Keratinocyte (primary cell): Measurements from ENCODE around the gene SMYD3. TPM values are rescaled to one million over a fixed set of nuclear protein-coding genes. Genes with fewer than 3 reads are reported as not detected.
"Not testable (repeated sequence)": the region's sequence is repeated elsewhere in the genome, so short reads cannot be mapped to it uniquely, and the experiment has no call there.

Source experiments
- DNase-seq: peaks from one replicate; pipeline ENCODE4 v3.0.0-alpha.2; 2011; ENCODE audit warnings: low read depth, missing footprints, low spot score
- FAIRE-seq: peaks from 2 replicates; lab custom pipeline; 2011; peaks lifted over from hg19 to GRCh38; lab: Jason Lieb, UNC
- H2AFZ ChIP-seq: 2 replicates; pipeline ENCODE4 v1.6.0; 2012; ENCODE audit warnings: low read length, control low read depth, inconsistent platforms; ENCODE audit not compliant: control insufficient read depth
- H3K27ac ChIP-seq: 2 replicates; pipeline ENCODE4 v1.5.1; 2011; ENCODE audit warnings: low read length; ENCODE audit not compliant: control insufficient read depth, insufficient read depth
- H3K27me3 ChIP-seq: 3 replicates; pipeline ENCODE4 v1.6.0; 2011; ENCODE audit warnings: low read length; ENCODE audit not compliant: control insufficient read depth, insufficient read depth; ENCODE audit errors: extremely low read depth
- H3K36me3 ChIP-seq, 2 experiments: 2 replicates in 1 of 2; 3 replicates in 1 of 2; pipeline ENCODE4 v1.5.1; 2011; ENCODE audit warnings: low read length in 2 of 2, mild to moderate bottlenecking in 1 of 2; ENCODE audit not compliant: control insufficient read depth in 2 of 2, insufficient read depth in 2 of 2; ENCODE audit errors: extremely low read depth in 1 of 2
- H3K4me1 ChIP-seq: 3 replicates; pipeline ENCODE4 v1.5.1; 2011; ENCODE audit warnings: low read length; ENCODE audit not compliant: control insufficient read depth, insufficient read depth; ENCODE audit errors: extremely low read depth
- H3K4me2 ChIP-seq: 3 replicates; pipeline ENCODE4 v1.6.0; 2011; ENCODE audit warnings: low read depth, low read length; ENCODE audit not compliant: control insufficient read depth, insufficient read depth; ENCODE audit errors: extremely low read depth
- H3K4me3 ChIP-seq, 3 experiments: fragments of 200-600 bp in 1 of 3; sonication (generic) in 1 of 3; 2 replicates in 2 of 3; 3 replicates in 1 of 3; pipeline ENCODE4 v1.5.1; 2011 to 2016; ENCODE audit warnings: low read length in 3 of 3, mild to moderate bottlenecking in 3 of 3, control low read depth in 2 of 3, inconsistent platforms in 1 of 3, low read depth in 1 of 3, mixed read lengths in 1 of 3, mixed run types in 1 of 3, moderate library complexity in 1 of 3; ENCODE audit not compliant: control insufficient read depth in 2 of 3, insufficient read depth in 2 of 3; ENCODE audit errors: extremely low read depth in 1 of 3
- H3K79me2 ChIP-seq: 2 replicates; pipeline ENCODE4 v1.6.0; 2012; ENCODE audit warnings: low read length; ENCODE audit not compliant: control insufficient read depth, insufficient read depth
- H3K9ac ChIP-seq: 3 replicates; pipeline ENCODE4 v1.6.0; 2011; ENCODE audit warnings: low read length; ENCODE audit not compliant: control insufficient read depth, insufficient read depth; ENCODE audit errors: extremely low read depth
- H3K9me1 ChIP-seq: 3 replicates; pipeline ENCODE4 v1.6.0; 2011; ENCODE audit warnings: low read length; ENCODE audit not compliant: control insufficient read depth, insufficient read depth; ENCODE audit errors: extremely low read depth
- H3K9me3 ChIP-seq: 2 replicates; pipeline ENCODE4 v1.5.1; 2012; ENCODE audit warnings: low read depth, low read length; ENCODE audit not compliant: control insufficient read depth
- H4K20me1 ChIP-seq: 3 replicates; pipeline ENCODE4 v1.6.0; 2011; ENCODE audit warnings: low read length; ENCODE audit not compliant: control insufficient read depth, insufficient read depth; ENCODE audit errors: extremely low read depth
- CTCF ChIP-seq, 3 experiments: IDR thresholded peaks in 1 of 3; conservative IDR thresholded peaks in 1 of 3; optimal IDR thresholded peaks in 1 of 3; 2 replicates in 2 of 3; 3 replicates in 1 of 3; pipeline versions ENCODE3 to v1.5.1; 2011; ENCODE audit warnings: low read length in 3 of 3, mild to moderate bottlenecking in 3 of 3, moderate library complexity in 2 of 3, control low read depth in 1 of 3, inconsistent platforms in 1 of 3; ENCODE audit not compliant: insufficient read depth in 2 of 3; ENCODE audit errors: extremely low read depth in 1 of 3
- EZH2 ChIP-seq: IDR thresholded peaks from one replicate; pipeline ENCODE4 v1.6.1; 2012; ENCODE audit warnings: inconsistent platforms, mild to moderate bottlenecking, low read length, moderate library complexity
- dilution Hi-C: fragments of 300-500 bp; cut with MboI; formaldehyde crosslinking; loops from one replicate; pipeline ENCODE4 v1.7.0; 2020; ENCODE audit warnings: low sequenced_read_pairs; ENCODE audit not compliant: extremely low pct_ligation_motif_present
- polyA plus RNA-seq, 5 experiments: library from polyadenylated mRNA; depleted of rRNA in 3 of 5; stranded (reverse) in 3 of 5; stranded (forward) in 1 of 5; unstranded in 1 of 5; fragments of >200 nt; gene quantifications; 1 replicate in 1 of 5; 2 replicates in 3 of 5; 3 replicates in 1 of 5; pipeline versions ENCODE4 v1.2.1 to v1.2.3, GENCODE V29; 2011 to 2012; ENCODE audit warnings: missing spikeins in 2 of 5, low read depth in 1 of 5, low replicate concordance in 1 of 5

The SMYD3 gene
- polyA plus RNA-seq, 1 donor (not counting 4 experiments of a cell fraction or from before 2014, with no cell fraction given): 31.0 TPM

GRCh38 chr1:246332078-246332477 lies 175.0 kb downstream of the SMYD3 start:
- H3K27me3 ChIP-seq: no peaks in the 10 kb centered on the region
- no peak overlapping the region for H3K27ac ChIP-seq
- FAIRE-seq (no peak), DNase-seq (no peak)
- no peak overlapping the region for H3K4me3 ChIP-seq
- no peaks in the 10 kb centered on the region for H3K9me3 ChIP-seq
- no peak overlapping the region for H2AFZ ChIP-seq
- dilution Hi-C loops: no loop called here
- no peaks in the 10 kb centered on the region for H3K79me2 ChIP-seq
- no peaks in the 10 kb centered on the region for H3K36me3 ChIP-seq
- no peaks in the 10 kb centered on the region for H3K4me1 ChIP-seq
- no peak overlapping the region for H3K4me2 ChIP-seq
- H3K9me1 ChIP-seq: no peaks in the 10 kb centered on the region
- no peak for TF ChIP-seq CTCF (optimal IDR thresholded peaks at IDR 0.05 in 1 of 3, IDR thresholded peaks at IDR 0.05 in 1 of 3, conservative IDR thresholded peaks at IDR 0.05 in 1 of 3; ENCODE audit: extremely low read depth in 1 of 3, insufficient read depth in 2 of 3, low read length in 3 of 3)
- no peak for TF ChIP-seq EZH2
- no peak overlapping the region for H3K9ac ChIP-seq
- H4K20me1 ChIP-seq: no peaks in the 10 kb centered on the region

GRCh38 chr1:246329900-246330299 lies 177.2 kb downstream of the SMYD3 start:
- H2AFZ ChIP-seq: no peak overlapping the region
- no peak for DNase-seq
- no peaks in the 10 kb centered on the region for H4K20me1 ChIP-seq
- no peaks in the 10 kb centered on the region for H3K4me1 ChIP-seq
- no peaks in the 10 kb centered on the region for H3K27me3 ChIP-seq
- no peaks in the 10 kb centered on the region for H3K9me3 ChIP-seq
- H3K27ac ChIP-seq: no peak overlapping the region
- no peak overlapping the region for H3K4me3 ChIP-seq
- H3K9ac ChIP-seq: no peak overlapping the region
- TF ChIP-seq EZH2 (no peak), CTCF (optimal IDR thresholded peaks at IDR 0.05 in 1 of 3, IDR thresholded peaks at IDR 0.05 in 1 of 3, conservative IDR thresholded peaks at IDR 0.05 in 1 of 3; ENCODE audit: extremely low read depth in 1 of 3, insufficient read depth in 2 of 3, low read length in 3 of 3) (no peak)
- no peaks in the 10 kb centered on the region for H3K79me2 ChIP-seq
- H3K9me1 ChIP-seq: no peaks in the 10 kb centered on the region
- dilution Hi-C loops: no loop called here
- no peak for FAIRE-seq
- no peak overlapping the region for H3K4me2 ChIP-seq
- no peaks in the 10 kb centered on the region for H3K36me3 ChIP-seq

GRCh38 chr1:246329292-246329691 lies 177.8 kb downstream of the SMYD3 start:
- FAIRE-seq, H3K4me2 ChIP-seq, H3K9me1 ChIP-seq, H3K36me3 ChIP-seq, H2AFZ ChIP-seq, H3K9ac ChIP-seq, H3K27ac ChIP-seq, dilution Hi-C loops, H3K9me3 ChIP-seq, DNase-seq, H3K27me3 ChIP-seq, H3K4me3 ChIP-seq, H3K79me2 ChIP-seq, H3K4me1 ChIP-seq, H4K20me1 ChIP-seq: not testable (repeated sequence)
